H1 (cell line): Measurements from ENCODE around the gene KCNK7. TPM values are rescaled to one million over a fixed set of nuclear protein-coding genes. Genes with fewer than 3 reads are reported as not detected.
A peak's percentile ranks its signal among the peaks of the same experiment; 100 is the strongest.

Experiments
- CTCF ChIA-PET: fragments of 300-600 bp; sonication (Branson Sonifier 250); formaldehyde crosslinking; loops from one replicate; lab custom pipeline; 2021; ENCODE audit not compliant: partially characterized antibody; lab: Charles Lee
- POLR2A ChIA-PET: fragments of 300-600 bp; sonication (Branson Sonifier 250); formaldehyde crosslinking; loops from one replicate; lab custom pipeline; 2021; ENCODE audit warnings: inconsistent platforms; ENCODE audit not compliant: partially characterized antibody; lab: Charles Lee
- DNase-seq, 2 experiments: peaks; one replicate each; pipeline versions ENCODE4 v3.0.0 to v3.0.0-alpha.2; 2010 to 2022; ENCODE audit warnings: low spot score in 2 of 2, low read depth in 1 of 2, mixed read lengths in 1 of 2
- FAIRE-seq: peaks from 2 replicates; lab custom pipeline; 2011; peaks lifted over from hg19 to GRCh38; lab: Jason Lieb, UNC
- H2AFZ ChIP-seq: 2 replicates; pipeline ENCODE4 v1.8.1; 2012; ENCODE audit warnings: low read length, inconsistent platforms
- H2AK5ac ChIP-seq: 2 replicates; pipeline ENCODE4 v1.6.1; 2013; ENCODE audit warnings: low read depth, low read length
- H2BK120ac ChIP-seq: replicated peaks from 2 replicates; pipeline ENCODE3; 2013; ENCODE audit warnings: low read depth, low read length, inconsistent platforms
- H2BK12ac ChIP-seq: 2 replicates; pipeline ENCODE4 v1.6.1; 2013; ENCODE audit warnings: low read depth, low read length
- H2BK15ac ChIP-seq: 2 replicates; pipeline ENCODE4 v1.6.1; 2013; ENCODE audit warnings: low read length
- H2BK20ac ChIP-seq: 2 replicates; pipeline ENCODE4 v1.6.1; 2013; ENCODE audit warnings: low read length
- H2BK5ac ChIP-seq: 2 replicates; pipeline ENCODE4 v1.6.1; 2013; ENCODE audit warnings: low read depth, low read length
- H3K14ac ChIP-seq: 2 replicates; pipeline ENCODE4 v1.6.1; 2013; ENCODE audit warnings: inconsistent platforms; ENCODE audit not compliant: insufficient read length
- H3K18ac ChIP-seq: 2 replicates; pipeline ENCODE4 v1.6.1; 2013; ENCODE audit warnings: low read length; ENCODE audit errors: extremely low read depth
- H3K23ac ChIP-seq: 2 replicates; pipeline ENCODE4 v1.6.1; 2013; ENCODE audit warnings: inconsistent platforms; ENCODE audit not compliant: insufficient read length
- H3K23me2 ChIP-seq: 2 replicates; pipeline ENCODE4 v1.6.1; 2013; ENCODE audit warnings: low read depth, low read length
- H3K27ac ChIP-seq: 2 replicates; pipeline ENCODE4 v1.6.1; 2011; ENCODE audit warnings: low read depth, low read length, inconsistent platforms
- H3K27me3 ChIP-seq, 4 experiments: replicated peaks in 1 of 4; 1 replicate in 1 of 4; 2 replicates in 3 of 4; pipeline versions ENCODE4 v1.6.1 to v1.8.1; 2011 to 2013; ENCODE audit warnings: low read length in 3 of 4, mild to moderate bottlenecking in 3 of 4, inconsistent platforms in 2 of 4, mixed read lengths in 2 of 4, moderate library complexity in 1 of 4; ENCODE audit not compliant: control insufficient read depth in 3 of 4, insufficient read depth in 3 of 4; ENCODE audit errors: extremely low read depth in 1 of 4
- H3K36me3 ChIP-seq, 4 experiments: 2 replicates each; pipeline versions ENCODE4 v1.6.1 to v1.8.1; 2011 to 2013; ENCODE audit warnings: mild to moderate bottlenecking in 4 of 4, low read length in 3 of 4, moderate library complexity in 2 of 4, control low read depth in 1 of 4, inconsistent platforms in 1 of 4; ENCODE audit not compliant: insufficient read depth in 4 of 4, control insufficient read depth in 2 of 4
- H3K4ac ChIP-seq: replicated peaks from 2 replicates; pipeline ENCODE3; 2013; ENCODE audit warnings: low read length, low read depth, mixed read lengths, inconsistent platforms; ENCODE audit not compliant: insufficient read length
- H3K4me1 ChIP-seq, 4 experiments: replicated peaks in 1 of 4; 1 replicate in 1 of 4; 2 replicates in 3 of 4; pipeline versions ENCODE4 v1.6.1 to v1.8.1; 2011 to 2013; ENCODE audit warnings: low read length in 3 of 4, inconsistent platforms in 2 of 4, mixed read lengths in 1 of 4; ENCODE audit not compliant: insufficient read depth in 4 of 4, control insufficient read depth in 3 of 4
- H3K4me2 ChIP-seq, 2 experiments: 2 replicates each; pipeline versions ENCODE4 v1.6.1 to v1.8.1; 2011 to 2013; ENCODE audit warnings: low read depth in 2 of 2, low read length in 2 of 2, control low read depth in 1 of 2, inconsistent platforms in 1 of 2, mild to moderate bottlenecking in 1 of 2; ENCODE audit not compliant: insufficient read depth in 1 of 2
- H3K4me3 ChIP-seq, 4 experiments: fragments of 200-600, 300-600 bp in 1 of 4; sonication (generic), shearing (Covaris generic), sonication (Bioruptor Twin) in 1 of 4; 2 replicates each; pipeline versions ENCODE4 v1.5.1 to v1.8.1; 2011 to 2016; ENCODE audit warnings: low read length in 4 of 4, low read depth in 3 of 4, control low read depth in 2 of 4, inconsistent platforms in 2 of 4, mild to moderate bottlenecking in 2 of 4, mixed read lengths in 1 of 4, moderate library complexity in 1 of 4; ENCODE audit not compliant: insufficient read depth in 2 of 4; ENCODE audit errors: extremely low read depth in 1 of 4
- H3K56ac ChIP-seq: replicated peaks from 2 replicates; pipeline ENCODE3; 2013; ENCODE audit warnings: low read depth, mild to moderate bottlenecking, mixed read lengths, low read length, inconsistent platforms; ENCODE audit not compliant: insufficient read length
- H3K79me1 ChIP-seq: 2 replicates; pipeline ENCODE4 v1.6.1; 2013; ENCODE audit warnings: low read depth, low read length, control low read depth
- H3K79me2 ChIP-seq, 2 experiments: 2 replicates each; pipeline versions ENCODE4 v1.6.1 to v1.8.1; 2012 to 2013; ENCODE audit warnings: low read length in 2 of 2, mild to moderate bottlenecking in 2 of 2, inconsistent platforms in 1 of 2; ENCODE audit not compliant: insufficient read depth in 2 of 2, control insufficient read depth in 1 of 2
- H3K9ac ChIP-seq, 4 experiments: replicated peaks in 1 of 4; 1 replicate in 1 of 4; 2 replicates in 3 of 4; pipeline versions ENCODE4 v1.6.1 to v1.8.1; 2011 to 2013; ENCODE audit warnings: low read depth in 3 of 4, low read length in 3 of 4, control low read depth in 2 of 4, mild to moderate bottlenecking in 2 of 4, moderate library complexity in 2 of 4, inconsistent platforms in 1 of 4; ENCODE audit errors: extremely low read depth in 1 of 4
- H3K9me3 ChIP-seq, 2 experiments: 2 replicates each; pipeline versions ENCODE4 v1.6.1 to v1.8.1; 2012 to 2013; ENCODE audit warnings: mild to moderate bottlenecking in 2 of 2, moderate library complexity in 2 of 2, control low read depth in 1 of 2, inconsistent platforms in 1 of 2, low read depth in 1 of 2, low read length in 1 of 2, mixed read lengths in 1 of 2; ENCODE audit not compliant: insufficient read depth in 2 of 2
- H4K20me1 ChIP-seq, 2 experiments: replicated peaks in 1 of 2; 2 replicates each; pipeline versions ENCODE3 to v1.8.1; 2011 to 2013; ENCODE audit warnings: inconsistent platforms in 2 of 2, low read length in 2 of 2, mild to moderate bottlenecking in 1 of 2; ENCODE audit not compliant: insufficient read depth in 2 of 2, control insufficient read depth in 1 of 2
- H4K5ac ChIP-seq: 2 replicates; pipeline ENCODE4 v1.6.1; 2013; ENCODE audit warnings: low read length, low read depth, mixed read lengths, inconsistent platforms; ENCODE audit not compliant: insufficient read length
- H4K8ac ChIP-seq: 2 replicates; pipeline ENCODE4 v1.8.0; 2013; ENCODE audit warnings: mild to moderate bottlenecking, moderate library complexity, low read length, inconsistent platforms; ENCODE audit not compliant: insufficient read depth; ENCODE audit errors: extremely low read depth
- H4K91ac ChIP-seq: replicated peaks from 2 replicates; pipeline ENCODE3; 2013; ENCODE audit warnings: low read length, mixed read lengths, inconsistent platforms; ENCODE audit not compliant: insufficient read length
- BACH1 ChIP-seq: IDR thresholded peaks from 2 replicates; pipeline ENCODE4 v1.6.1; 2012; ENCODE audit warnings: low read length, improper control_type of control experiment
- CTBP2 ChIP-seq: IDR thresholded peaks from 2 replicates; pipeline ENCODE4 v1.7.0; 2011; ENCODE audit warnings: borderline replicate concordance, mild to moderate bottlenecking, moderate library complexity, mixed read lengths, low read length; ENCODE audit not compliant: insufficient read depth, insufficient read length
- HDAC2 ChIP-seq, 2 experiments: fragments of 300-600 bp in 1 of 2; sonication (generic) in 1 of 2; IDR thresholded peaks; 2 replicates each; pipeline ENCODE4 v1.6.1; 2011 to 2012; ENCODE audit warnings: low read depth in 2 of 2, low read length in 2 of 2, mild to moderate bottlenecking in 2 of 2, moderate library complexity in 2 of 2, borderline replicate concordance in 1 of 2, inconsistent platforms in 1 of 2
- KDM1A ChIP-seq: fragments of 200-600, 300-600 bp; sonication (generic); IDR thresholded peaks from 2 replicates; pipeline ENCODE4 v1.7.1; 2016; ENCODE audit warnings: mild to moderate bottlenecking, low read length, borderline replicate concordance
- RNF2 ChIP-seq: fragments of 200-900, 300-1000 bp; sonication (generic); IDR thresholded peaks from 2 replicates; pipeline ENCODE4 v1.7.1; 2016; ENCODE audit warnings: borderline replicate concordance, low read depth, mild to moderate bottlenecking, antibody characterized with exemption, low read length; ENCODE audit not compliant: poor library complexity, severe bottlenecking; ENCODE audit errors: missing control alignments
- SIN3A ChIP-seq, 2 experiments: IDR thresholded peaks in 1 of 2; conservative IDR thresholded peaks in 1 of 2; 2 replicates each; pipeline ENCODE4 v1.6.1; 2011 to 2012; ENCODE audit warnings: low read length in 2 of 2, improper control_type of control experiment in 1 of 2, low read depth in 1 of 2, mild to moderate bottlenecking in 1 of 2
- SP1 ChIP-seq: IDR thresholded peaks from 2 replicates; pipeline ENCODE4 v1.6.1; 2011; ENCODE audit warnings: low read depth, low read length
- TAF7 ChIP-seq: optimal IDR thresholded peaks from 2 replicates; pipeline ENCODE3; 2011; ENCODE audit warnings: low read depth, mild to moderate bottlenecking, inconsistent platforms, low read length, moderate library complexity, borderline replicate concordance
- USF2 ChIP-seq: IDR thresholded peaks from 2 replicates; pipeline ENCODE4 v1.6.1; 2011; ENCODE audit warnings: low read length, improper control_type of control experiment
- WGBS, 2 experiments: shearing (Covaris generic) in 1 of 2; methylation state at CpG; one replicate each; pipeline versions ENCODE4 v1.1.6 to v1.1.7; 2013 to 2015; ENCODE audit warnings: low lambda C conversion rate in 2 of 2, mixed read lengths in 2 of 2, inconsistent platforms in 1 of 2, low coverage in 1 of 2, missing lambda C conversion rate in 1 of 2; ENCODE audit not compliant: insufficient replicate concordance in 2 of 2, insufficient coverage in 1 of 2, insufficient read length in 1 of 2; ENCODE audit errors: extremely low coverage in 1 of 2, missing lambda C conversion rate in 1 of 2; 5-methylcytosine and 5-hydroxymethylcytosine counted together
- polyA plus RNA-seq, 7 experiments: library from polyadenylated mRNA; depleted of rRNA in 3 of 7; stranded (reverse) in 5 of 7; unstranded in 2 of 7; fragments of >200 nt in 5 of 7; fragments of 200-250 nt in 2 of 7; gene quantifications; 1 replicate in 5 of 7; 2 replicates in 1 of 7; 4 replicates in 1 of 7; pipeline versions ENCODE4 v1.2.1 to v1.2.3, GENCODE V29; 2011 to 2013; ENCODE audit warnings: missing spikeins in 2 of 7, mixed read lengths in 2 of 7
- total RNA-seq: library from RNA; stranded (reverse); fragmentation: NEBNext Ultra II Directional; extraction: Animal tissue kit (Norgen Biotek cat#: 25700); gene quantifications from 2 replicates; pipeline ENCODE4 v1.2.1, GENCODE V29; 2021

KCNK7 gene
- total and polyA plus RNA-seq, 2 of the 8 experiments (the other 6 are each of a cell fraction or from before 2014, with no cell fraction given) = 0.74 to 1.0 TPM

GRCh38 chr11:65573391-65574079 is 22.1 kb downstream of the KCNK7 start:
- no peak overlapping the region for H3K9ac ChIP-seq
- no peak overlapping the region for H2AFZ ChIP-seq
- ChIA-PET CTCF (interaction anchor here (1.0 to 16.3 kb wide), 11 partner anchors 13 to 74 kb away, joined by 3 to 284 read pairs (median 19); partner anchors contain the start of genes KCNK7, LTBP3, PCNX3 and SCYL1), POLR2A (interaction anchor here (0.7 to 3.4 kb wide), 10 partner anchors 12 to 74 kb away, joined by 3 to 25 read pairs (median 8); partner anchors contain the start of gene MAP3K11)
- H4K20me1 ChIP-seq = peaks cover 15 to 21% of the 10 kb centered on the region in 2 experiments
- H2AK5ac ChIP-seq = no peak overlapping the region
- H3K23ac ChIP-seq = no peak overlapping the region
- H3K4me3 ChIP-seq = peak overlapping the region in 1 of 4 experiments; percentile 91; a peak in 2 of 8 replicates
- no peak overlapping the region for H3K18ac ChIP-seq
- no peak overlapping the region for H2BK12ac ChIP-seq
- no peak overlapping the region for H4K5ac ChIP-seq
- no peaks in the 10 kb centered on the region for H3K9me3 ChIP-seq
- H3K27me3 ChIP-seq = peaks cover 8 to 39% (median 28%) of the 10 kb centered on the region in 4 experiments
- H3K56ac ChIP-seq = no peak overlapping the region
- no peak overlapping the region for H2BK20ac ChIP-seq
- H2BK120ac ChIP-seq = no peak overlapping the region
- no peak overlapping the region for H3K27ac ChIP-seq
- H3K4ac ChIP-seq = no peak overlapping the region
- no peak overlapping the region for H3K14ac ChIP-seq
- H3K4me1 ChIP-seq = peaks cover 13 to 38% (median 22%) of the 10 kb centered on the region in 4 experiments
- H3K79me1 ChIP-seq = peaks cover 2% of the 10 kb centered on the region; the same call in 1 of the 2 replicates
- H3K36me3 ChIP-seq = no peaks in the 10 kb centered on the region
- DNase-seq = no peak
- no peak overlapping the region for H4K91ac ChIP-seq
- peaks cover 14% of the 10 kb centered on the region; the same call in 1 of the 2 replicates for H3K23me2 ChIP-seq
- H3K4me2 ChIP-seq = peak overlapping the region; percentile 72 to 80; a peak in 3 of 4 replicates
- no peak overlapping the region for H2BK5ac ChIP-seq
- H3K79me2 ChIP-seq = peaks cover 0 to 11% of the 10 kb centered on the region in 2 experiments; a peak in 1 of 4 replicates
- 87% methylated on average over 18 of the region's 22 CpGs; no CpG with 5 or more reads in 1 of the 2 experiments for WGBS, 2 experiments
- FAIRE-seq = no peak
- H4K8ac ChIP-seq = peak overlapping the region; percentile 29; the same call in 1 of the 2 replicates
- H2BK15ac ChIP-seq = no peak overlapping the region
- TF ChIP-seq TAF7 (no peak), USF2 (no peak), SIN3A (conservative IDR thresholded peaks at IDR 0.05 in 1 of 2, IDR thresholded peaks at IDR 0.05 in 1 of 2; ENCODE audit: low read depth in 1 of 2, low read length in 2 of 2) (no peak), RNF2 (no peak), SP1 (no peak), KDM1A (no peak), BACH1 (no peak), CTBP2 (no peak), HDAC2 (IDR thresholded peaks at IDR 0.05; ENCODE audit: borderline replicate concordance in 1 of 2, low read depth in 2 of 2, low read length in 2 of 2) (no peak)
